ENCODE results near the gene GOLGA6L10.
"Not testable (repeated sequence)": the region's sequence is repeated elsewhere in the genome, so short reads cannot be mapped to it uniquely, and the experiment has no call there.

Gene GOLGA6L10

DNA sequence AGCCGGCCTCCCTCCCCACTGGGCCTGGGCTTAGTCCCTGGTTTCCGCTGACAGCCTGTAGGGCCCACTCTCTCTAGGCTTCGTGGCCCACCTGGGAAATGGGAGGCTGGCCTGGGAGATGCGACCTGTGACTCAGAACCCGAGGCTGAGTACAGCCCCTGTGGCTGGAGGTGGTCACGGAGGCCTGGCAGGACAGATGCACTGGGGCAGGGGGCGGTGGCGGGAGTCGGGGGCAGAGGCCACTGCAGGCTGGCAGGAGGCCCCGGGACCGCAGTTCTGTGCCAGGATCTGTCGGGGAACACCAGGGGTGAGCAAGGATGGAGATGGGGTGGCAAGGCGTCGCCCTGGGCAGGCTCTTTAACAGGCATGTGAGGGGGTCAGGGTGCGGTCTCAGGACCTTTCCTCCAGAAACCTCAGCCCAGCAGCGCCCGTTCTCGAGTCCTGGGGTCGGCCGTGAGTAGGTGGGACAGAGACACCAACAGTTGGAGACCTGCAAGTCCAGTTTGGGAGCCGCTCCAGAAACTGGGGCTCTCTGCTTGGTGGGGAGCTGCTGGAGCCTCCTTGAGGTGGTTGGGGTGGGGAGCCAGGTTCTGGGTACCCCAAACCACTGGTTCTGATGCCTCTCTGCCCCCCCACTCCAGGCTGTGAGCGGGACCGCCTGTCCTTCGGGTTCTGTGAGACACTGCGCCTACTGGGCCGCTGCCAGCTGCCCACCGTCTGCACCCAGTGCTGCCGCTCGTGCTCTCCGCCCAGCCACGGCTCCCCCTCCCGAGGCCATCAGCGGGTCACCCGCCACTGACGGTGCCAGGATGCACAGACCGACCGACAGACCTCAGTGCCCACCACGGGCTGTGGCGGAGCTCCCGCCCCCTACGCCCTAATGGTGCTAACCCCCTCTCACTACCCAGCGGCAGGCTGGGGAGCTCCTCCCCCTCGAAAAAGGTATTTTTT, 15.4 kb downstream of the GOLGA6L10 start:
- H3K27me3 Mint-ChIP-seq (ENCODE audit: low read depth); H3K4me3 Mint-ChIP-seq; H3K27ac Mint-ChIP-seq; H3K36me3 Mint-ChIP-seq (ENCODE audit: low read depth); DNase-seq (ENCODE audit: low spot score); H3K4me1 Mint-ChIP-seq (ENCODE audit: low read depth); H3K9me3 Mint-ChIP-seq: not testable (repeated sequence)

DNA sequence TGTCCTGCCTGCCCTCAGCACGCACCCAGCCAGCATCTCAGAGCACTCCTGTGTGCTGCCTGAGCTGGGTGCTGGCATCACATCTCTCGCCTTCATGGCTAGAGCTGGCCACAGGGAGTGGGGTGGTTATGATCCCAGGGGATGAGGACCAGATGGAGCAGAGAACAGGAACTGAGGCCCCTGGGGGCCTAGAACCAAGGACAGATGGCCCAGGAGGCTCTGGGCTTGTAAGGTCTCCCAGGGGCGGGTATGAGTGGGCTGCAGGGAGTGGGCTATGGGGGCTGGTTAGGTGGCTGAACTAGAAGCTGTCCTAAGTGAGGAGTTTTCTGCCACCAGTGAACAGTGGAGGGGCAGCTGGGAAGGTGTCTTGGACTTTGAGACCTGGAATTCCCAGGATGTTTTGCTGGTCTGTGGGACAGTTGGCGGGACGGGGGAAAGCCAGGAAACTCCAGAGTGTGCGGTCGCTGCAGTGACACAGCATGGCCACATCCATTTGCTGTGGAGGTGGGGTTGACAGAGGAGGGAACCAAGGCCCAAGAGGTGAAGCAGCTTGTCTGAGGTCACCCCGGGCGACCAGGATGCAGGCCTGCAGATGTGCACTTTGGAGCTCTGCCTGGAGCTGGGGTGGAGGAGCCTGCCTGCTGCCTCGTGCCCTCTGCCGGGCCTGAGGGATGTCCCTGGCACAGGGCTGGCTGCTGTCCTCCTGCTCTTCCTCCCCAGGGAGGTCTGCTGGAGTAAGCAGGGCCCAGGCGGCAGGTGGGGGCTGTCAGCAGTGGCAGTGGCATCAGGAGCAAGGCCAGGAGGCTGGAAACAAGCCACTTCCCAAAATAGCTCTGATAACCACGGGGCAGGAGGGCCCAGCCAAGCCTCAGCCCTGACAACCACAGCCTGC, 16.3 kb downstream of the GOLGA6L10 start:
- not testable (repeated sequence) for H3K4me3 Mint-ChIP-seq; H3K4me1 Mint-ChIP-seq (ENCODE audit: low read depth); H3K27me3 Mint-ChIP-seq (ENCODE audit: low read depth); H3K27ac Mint-ChIP-seq; H3K36me3 Mint-ChIP-seq (ENCODE audit: low read depth); H3K9me3 Mint-ChIP-seq; DNase-seq (ENCODE audit: low spot score)

GRCh38 chr15:82331576-82332304, 17.5 kb downstream of the GOLGA6L10 start:
- not testable (repeated sequence) for H3K4me1 Mint-ChIP-seq (ENCODE audit: low read depth); H3K4me3 Mint-ChIP-seq; H3K27me3 Mint-ChIP-seq (ENCODE audit: low read depth); H3K27ac Mint-ChIP-seq; H3K9me3 Mint-ChIP-seq; H3K36me3 Mint-ChIP-seq (ENCODE audit: low read depth); DNase-seq (ENCODE audit: low spot score)

- H3K4me1 Mint-ChIP-seq (ENCODE audit: low read depth); H3K27ac Mint-ChIP-seq; H3K9me3 Mint-ChIP-seq; H3K4me3 Mint-ChIP-seq; H3K27me3 Mint-ChIP-seq (ENCODE audit: low read depth); H3K36me3 Mint-ChIP-seq (ENCODE audit: low read depth); DNase-seq (ENCODE audit: low spot score): not testable (repeated sequence)
Observed at GRCh38 chr15:82330921-82331320, 18.4 kb downstream of the GOLGA6L10 start.

GRCh38 chr15:82329039-82329438, 20.2 kb downstream of the GOLGA6L10 start:
- not testable (repeated sequence) for H3K4me1 Mint-ChIP-seq (ENCODE audit: low read depth); H3K9me3 Mint-ChIP-seq; H3K27ac Mint-ChIP-seq; H3K27me3 Mint-ChIP-seq (ENCODE audit: low read depth); H3K4me3 Mint-ChIP-seq; DNase-seq (ENCODE audit: low spot score); H3K36me3 Mint-ChIP-seq (ENCODE audit: low read depth)

DNA sequence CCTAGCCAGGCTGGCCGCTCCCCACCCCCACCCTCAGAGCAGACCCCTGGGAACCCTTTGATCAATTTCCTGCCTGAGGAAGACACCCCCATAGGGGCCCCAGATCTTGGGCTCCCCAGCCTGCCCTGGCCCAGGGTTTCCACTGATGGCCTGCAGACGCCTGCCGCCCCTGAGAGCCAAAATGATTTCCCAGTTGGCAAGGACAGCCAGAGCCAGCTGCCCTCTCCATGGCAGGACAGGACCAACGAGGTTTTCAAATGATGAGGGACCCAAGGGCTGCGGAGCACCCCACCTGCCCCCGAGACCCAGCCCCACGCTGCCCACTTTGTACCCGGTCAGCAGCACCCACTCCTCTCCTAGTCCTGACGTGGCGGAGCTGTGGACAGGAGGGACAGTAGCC, 21.9 kb downstream of the GOLGA6L10 start:
- not testable (repeated sequence) for H3K4me1 Mint-ChIP-seq (ENCODE audit: low read depth); DNase-seq (ENCODE audit: low spot score); H3K27me3 Mint-ChIP-seq (ENCODE audit: low read depth); H3K27ac Mint-ChIP-seq; H3K36me3 Mint-ChIP-seq (ENCODE audit: low read depth); H3K4me3 Mint-ChIP-seq; H3K9me3 Mint-ChIP-seq

DNA sequence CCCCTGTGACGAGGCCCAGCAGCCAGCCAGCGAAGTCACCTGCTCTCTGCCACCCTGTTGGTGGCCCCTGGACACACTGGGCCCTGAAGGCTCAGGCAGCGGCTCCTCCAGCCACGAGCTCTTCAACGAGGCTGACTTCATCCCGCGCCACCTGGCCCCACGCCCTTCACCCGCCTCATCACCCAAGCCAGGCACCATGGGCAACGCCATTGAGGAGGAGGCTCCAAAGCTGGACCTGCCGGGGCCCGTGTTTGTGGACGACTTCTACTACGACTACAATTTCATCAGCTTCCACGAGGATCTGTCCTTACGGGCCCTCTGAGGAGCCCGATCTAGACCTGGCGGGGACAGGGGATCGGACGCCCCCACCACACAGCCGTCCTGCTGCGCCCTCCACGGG, 22.4 kb downstream of the GOLGA6L10 start:
- H3K9me3 Mint-ChIP-seq; DNase-seq (ENCODE audit: low spot score); H3K36me3 Mint-ChIP-seq (ENCODE audit: low read depth); H3K4me1 Mint-ChIP-seq (ENCODE audit: low read depth); H3K27me3 Mint-ChIP-seq (ENCODE audit: low read depth); H3K4me3 Mint-ChIP-seq; H3K27ac Mint-ChIP-seq: not testable (repeated sequence)

- H3K27ac Mint-ChIP-seq; H3K4me1 Mint-ChIP-seq (ENCODE audit: low read depth); H3K4me3 Mint-ChIP-seq; H3K27me3 Mint-ChIP-seq (ENCODE audit: low read depth); H3K9me3 Mint-ChIP-seq; H3K36me3 Mint-ChIP-seq (ENCODE audit: low read depth); DNase-seq (ENCODE audit: low spot score): not testable (repeated sequence)
Observed at GRCh38 chr15:82325646-82326045, 23.6 kb downstream of the GOLGA6L10 start.

DNA sequence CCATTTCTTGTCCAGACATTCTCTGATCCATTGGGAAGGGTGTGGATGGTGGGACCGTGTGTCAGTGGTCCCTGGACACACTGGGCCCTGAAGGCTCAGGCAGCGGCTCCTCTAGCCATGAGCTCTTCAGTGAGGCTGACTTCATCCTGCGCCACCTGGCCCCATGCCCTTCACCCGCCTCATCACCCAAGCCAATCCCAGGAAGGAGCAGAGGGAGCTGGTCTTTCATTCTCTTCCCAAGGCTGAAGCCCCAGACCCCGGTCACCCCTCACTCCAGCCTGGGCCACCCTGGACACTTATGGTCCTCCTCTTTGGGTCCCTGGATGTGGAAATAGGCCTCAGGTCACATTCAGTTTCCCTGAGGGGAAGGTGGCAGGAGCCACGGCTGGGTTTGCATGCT, 24.4 kb downstream of the GOLGA6L10 start:
- H3K36me3 Mint-ChIP-seq (ENCODE audit: low read depth); H3K4me3 Mint-ChIP-seq; H3K9me3 Mint-ChIP-seq; H3K27ac Mint-ChIP-seq; H3K27me3 Mint-ChIP-seq (ENCODE audit: low read depth); DNase-seq (ENCODE audit: low spot score); H3K4me1 Mint-ChIP-seq (ENCODE audit: low read depth): not testable (repeated sequence)

GRCh38 chr15:82322488-82322887, 26.8 kb downstream of the GOLGA6L10 start:
- not testable (repeated sequence) for H3K36me3 Mint-ChIP-seq (ENCODE audit: low read depth); H3K4me1 Mint-ChIP-seq (ENCODE audit: low read depth); H3K27ac Mint-ChIP-seq; H3K27me3 Mint-ChIP-seq (ENCODE audit: low read depth); H3K4me3 Mint-ChIP-seq; DNase-seq (ENCODE audit: low spot score); H3K9me3 Mint-ChIP-seq

DNA sequence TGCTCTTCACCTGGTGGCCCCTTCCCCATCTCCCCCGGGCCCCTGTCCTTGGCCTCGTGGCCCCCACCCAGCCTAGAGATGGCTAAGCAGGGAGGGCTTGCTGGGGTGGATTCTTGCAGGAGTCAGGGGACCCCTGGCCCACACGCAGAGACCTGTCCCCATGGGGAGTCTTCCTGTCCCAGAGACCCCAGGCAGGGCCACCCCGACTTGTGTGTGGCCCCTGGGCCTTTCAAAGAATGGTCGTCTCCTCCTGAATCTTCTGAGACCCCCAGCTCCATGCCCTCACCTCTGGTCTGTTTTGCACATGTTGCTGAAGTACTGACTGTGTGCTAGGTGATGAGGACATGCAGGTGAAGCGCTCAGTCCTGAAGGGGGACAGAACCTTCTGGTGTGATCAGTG, 28.4 kb downstream of the GOLGA6L10 start:
- DNase-seq (ENCODE audit: low spot score); H3K27ac Mint-ChIP-seq; H3K4me3 Mint-ChIP-seq; H3K27me3 Mint-ChIP-seq (ENCODE audit: low read depth); H3K9me3 Mint-ChIP-seq; H3K36me3 Mint-ChIP-seq (ENCODE audit: low read depth); H3K4me1 Mint-ChIP-seq (ENCODE audit: low read depth): not testable (repeated sequence)

DNA sequence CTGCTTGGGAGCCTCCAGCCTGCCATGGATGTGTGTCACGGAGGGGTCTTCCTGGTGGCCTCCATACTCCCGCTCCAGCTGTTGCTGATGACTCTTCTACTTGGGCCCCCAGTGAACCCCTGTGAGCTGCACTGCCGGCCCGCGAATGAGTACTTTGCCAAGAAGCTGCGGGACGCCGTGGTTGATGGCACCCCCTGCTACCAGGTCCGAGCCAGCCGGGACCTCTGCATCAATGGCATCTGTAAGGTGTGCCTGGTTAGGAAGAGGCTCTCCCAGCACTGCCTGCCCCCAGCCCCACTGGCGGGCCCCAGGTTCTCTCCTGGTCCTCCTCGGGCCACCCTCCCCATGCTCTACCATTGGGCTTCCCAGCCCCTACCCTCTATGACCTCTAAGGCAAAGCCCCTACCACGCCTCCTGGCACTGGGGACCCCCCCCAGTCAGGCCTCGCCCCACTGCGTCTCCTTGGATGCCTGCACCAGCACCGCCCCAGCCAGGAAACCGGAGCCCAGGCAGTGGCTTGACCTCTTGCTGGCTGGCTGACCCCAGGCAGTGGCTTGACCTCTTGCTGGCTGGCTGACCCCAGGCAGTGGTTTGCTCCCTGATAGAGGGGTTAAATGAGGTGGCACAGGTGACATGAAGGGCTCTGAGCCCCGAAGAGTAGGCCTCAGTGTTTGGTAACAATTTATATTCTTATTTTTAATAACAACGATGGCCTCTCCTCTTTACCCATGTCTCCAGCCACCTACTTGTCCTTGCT, 29.6 kb downstream of the GOLGA6L10 start:
- H3K36me3 Mint-ChIP-seq (ENCODE audit: low read depth); H3K9me3 Mint-ChIP-seq; DNase-seq (ENCODE audit: low spot score); H3K27me3 Mint-ChIP-seq (ENCODE audit: low read depth); H3K27ac Mint-ChIP-seq; H3K4me3 Mint-ChIP-seq; H3K4me1 Mint-ChIP-seq (ENCODE audit: low read depth): not testable (repeated sequence)

DNA sequence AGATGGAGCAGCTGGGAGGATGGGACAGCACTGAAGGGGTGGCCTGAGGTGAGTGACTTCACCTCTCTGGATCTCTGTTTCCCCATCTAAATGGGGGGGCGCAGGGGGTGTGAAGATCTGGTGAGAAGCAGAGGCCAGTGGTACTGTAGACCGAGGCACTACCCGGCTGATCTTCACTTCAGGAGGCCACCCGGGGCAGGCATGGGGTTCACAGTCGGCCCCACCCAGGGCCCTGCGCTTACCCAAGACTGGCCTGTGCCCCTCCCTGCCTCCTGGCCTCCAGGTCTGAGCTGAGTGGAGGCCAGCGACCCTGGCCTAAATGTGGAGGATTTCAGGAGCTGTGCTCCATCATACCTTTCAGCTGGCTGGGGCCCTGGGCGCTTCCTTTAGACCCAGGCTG, 31.0 kb downstream of the GOLGA6L10 start:
- not testable (repeated sequence) for H3K36me3 Mint-ChIP-seq (ENCODE audit: low read depth); H3K4me3 Mint-ChIP-seq; H3K9me3 Mint-ChIP-seq; H3K27ac Mint-ChIP-seq; H3K4me1 Mint-ChIP-seq (ENCODE audit: low read depth); DNase-seq (ENCODE audit: low spot score); H3K27me3 Mint-ChIP-seq (ENCODE audit: low read depth)

All from T-helper 2 cell treated with Interferon-gamma antibody and Interleukin-4, amounts not matched to agents 5 μg/mL and 100 μg/mL, for 36 hours (primary cell).